NCI-H187 treated with DMSO at 0.1 percent for 48 hours (cell line): ENCODE measurements around the gene RAB35.

Source experiments
- DNase-seq: peaks from one replicate; lab custom pipeline; 2025; lab: John Stamatoyannopoulos, UW

RAB35 gene

GRCh38 chr12:120132863-120133385 lies 16.4 kb upstream of the RAB35 start:
- no peak for DNase-seq

DNA sequence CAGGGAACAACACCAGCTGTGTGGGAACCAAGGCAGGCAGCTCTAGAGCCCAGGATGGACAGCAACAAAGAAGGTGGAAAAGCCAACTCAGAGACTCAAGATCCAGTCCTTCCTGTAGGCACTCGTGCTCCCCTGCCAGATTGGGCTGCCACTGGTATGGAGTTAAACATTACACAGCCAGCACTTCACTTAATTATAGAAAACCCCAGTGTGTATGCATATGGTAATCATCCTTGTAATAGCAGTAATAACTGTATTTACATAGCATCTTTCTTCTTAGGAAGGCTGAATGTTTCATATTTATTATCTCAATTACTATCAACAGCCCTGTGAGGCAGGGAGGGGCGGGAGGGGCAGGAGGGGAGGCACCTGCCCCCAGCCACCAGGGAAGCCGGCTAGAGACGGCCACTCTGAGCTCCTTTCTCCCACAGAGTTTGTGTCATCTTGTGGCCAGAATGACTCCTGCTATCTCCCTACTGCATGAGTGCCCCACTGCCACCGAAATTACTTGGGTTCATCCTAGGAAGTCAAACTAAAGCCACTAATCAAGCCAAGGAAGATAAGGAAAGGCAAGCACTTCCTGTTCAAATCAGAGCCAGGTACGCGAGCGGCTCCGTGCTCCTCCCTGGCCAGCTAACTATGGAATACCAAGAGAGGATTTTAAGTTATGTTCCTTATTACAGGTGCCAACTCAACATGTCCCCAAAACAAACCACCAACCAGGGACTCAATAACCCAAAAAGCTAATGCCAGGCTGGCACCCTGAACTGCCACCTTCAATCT lies 15.7 kb upstream of the RAB35 start:
- DNase-seq = no peak

- no peak for DNase-seq
These were observed 14.6 kb upstream of the RAB35 start for GRCh38 chr12:120131116-120131515.

DNA sequence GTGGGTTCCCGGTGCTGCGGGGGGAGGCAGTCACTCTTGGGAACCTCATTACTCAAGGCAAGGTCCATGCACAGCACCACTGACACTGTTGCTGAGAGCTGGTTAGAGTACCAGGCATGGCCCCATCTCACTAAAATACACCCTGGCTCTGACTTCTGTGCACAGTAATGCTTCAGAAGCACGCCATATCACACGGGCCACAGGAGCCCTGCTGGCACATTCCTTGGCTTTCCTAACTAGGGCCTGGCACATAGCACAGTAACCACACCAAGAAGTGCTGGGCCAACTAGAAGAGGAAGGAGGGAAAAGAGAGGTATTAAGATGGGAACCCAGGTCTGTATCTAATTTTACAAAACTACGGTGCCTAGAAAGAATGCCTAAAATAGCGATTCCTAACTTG lies 13.5 kb upstream of the RAB35 start:
- DNase-seq = no peak

GRCh38 chr12:120126635-120127005 lies 10.1 kb upstream of the RAB35 start:
- no peak for DNase-seq

DNA sequence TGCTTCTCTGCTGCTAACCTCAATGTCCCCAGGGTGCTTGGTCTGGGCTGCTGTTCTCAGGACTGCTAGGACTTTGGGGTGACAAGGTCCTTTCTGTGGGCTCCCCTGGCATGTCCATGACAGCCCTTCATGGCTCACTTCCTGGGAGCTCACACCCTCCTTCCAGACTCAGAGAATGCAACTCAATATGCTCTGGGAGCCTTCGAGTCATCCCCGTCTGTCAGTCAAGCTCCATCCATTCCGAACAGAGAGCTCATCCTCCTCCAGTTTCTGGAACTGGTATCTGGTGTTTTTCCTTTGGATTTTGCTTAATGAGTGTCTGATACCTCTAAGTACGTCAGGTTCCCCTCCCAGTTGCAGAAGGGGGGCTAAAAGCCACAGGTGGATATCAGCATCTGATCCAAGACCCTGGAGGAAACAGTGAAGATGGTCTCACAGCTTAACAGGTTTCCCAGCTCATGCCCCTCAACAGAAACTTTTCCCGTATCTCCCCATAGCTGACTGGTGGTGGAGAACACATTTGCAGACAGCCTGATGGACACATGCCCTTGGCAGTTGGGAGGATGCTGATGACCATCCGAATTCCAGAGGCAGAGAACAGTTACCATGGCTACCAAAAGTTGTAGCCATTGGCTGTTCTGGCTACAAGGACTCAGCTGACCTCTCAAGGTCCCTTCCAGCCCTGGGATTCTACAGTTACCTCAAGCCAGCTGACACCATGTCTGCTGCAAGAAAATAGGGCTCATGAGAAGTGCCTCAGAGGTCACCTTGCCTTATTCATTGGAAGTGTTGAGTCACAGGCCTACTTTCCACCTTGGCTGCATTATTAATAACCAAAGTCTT lies 9.5 kb upstream of the RAB35 start:
- DNase-seq = no peak

GRCh38 chr12:120125029-120125428 lies 8.5 kb upstream of the RAB35 start:
- DNase-seq = no peak

DNA sequence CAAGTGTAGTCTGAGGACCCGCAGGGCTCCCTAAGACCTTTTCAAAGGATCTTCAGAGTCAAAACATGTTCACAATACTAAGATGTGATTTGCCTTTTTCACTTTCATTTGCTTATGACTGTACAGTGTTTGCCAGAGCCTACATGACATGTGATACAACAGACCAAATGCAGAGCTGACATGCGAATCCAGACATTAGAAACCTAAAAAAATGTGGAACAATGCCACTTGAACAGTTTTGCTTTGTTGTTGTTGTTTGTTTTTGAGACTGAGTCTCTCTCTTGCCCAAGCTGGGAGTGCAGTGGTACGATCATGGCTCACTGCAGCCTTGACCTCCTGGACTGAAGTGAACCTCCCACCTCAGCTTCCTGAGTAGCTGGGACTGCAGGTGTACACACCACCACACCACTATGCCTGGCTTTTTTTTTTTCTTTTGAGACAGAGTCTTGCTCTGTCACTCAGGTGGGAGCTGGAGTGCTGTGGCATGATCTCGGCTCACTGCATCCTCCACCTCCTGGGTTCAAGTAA lies 5.3 kb upstream of the RAB35 start:
- DNase-seq = no peak

- no peak for DNase-seq
These were observed 4.8 kb upstream of the RAB35 start for GRCh38 chr12:120121343-120121742.

GRCh38 chr12:120119271-120119973 lies 2.9 kb upstream of the RAB35 start:
- no peak for DNase-seq

DNA sequence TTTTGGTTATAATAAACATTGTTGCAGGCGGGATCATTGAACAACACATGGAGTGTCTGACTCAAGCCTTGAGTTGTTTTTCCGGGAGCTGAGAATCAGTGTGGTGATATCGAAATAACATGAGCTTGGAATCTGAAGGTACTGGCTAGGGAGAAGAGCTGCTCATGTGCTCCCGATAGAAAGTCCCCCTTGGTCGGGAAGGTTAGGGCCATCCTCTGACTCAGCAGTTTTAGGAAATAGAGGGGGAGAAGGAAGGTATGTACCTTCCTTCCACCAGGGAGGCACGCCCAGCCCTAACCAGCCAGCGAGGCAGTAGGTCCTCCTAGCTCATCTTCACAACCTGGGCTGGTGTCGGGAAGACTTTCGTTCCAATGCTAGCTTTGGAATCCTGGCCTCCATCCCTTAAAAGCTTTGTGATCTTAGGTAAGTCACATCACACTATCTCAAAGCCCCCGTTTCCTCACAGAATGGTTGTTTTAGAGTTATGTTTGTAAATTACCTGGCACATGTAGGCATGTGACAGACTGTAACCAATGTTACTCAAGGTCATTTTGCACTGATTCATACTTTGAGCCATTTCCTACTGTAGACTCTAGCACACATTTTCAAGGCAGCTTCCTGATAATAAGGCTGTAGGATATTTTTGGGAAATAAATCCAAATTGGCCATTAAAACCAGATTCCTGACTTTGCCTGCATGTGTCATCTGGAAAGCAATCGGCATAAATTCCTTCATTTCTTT lies 1.9 kb upstream of the RAB35 start:
- DNase-seq = no peak

GRCh38 chr12:120117961-120118320 lies 1.4 kb upstream of the RAB35 start:
- DNase-seq = no peak

DNA sequence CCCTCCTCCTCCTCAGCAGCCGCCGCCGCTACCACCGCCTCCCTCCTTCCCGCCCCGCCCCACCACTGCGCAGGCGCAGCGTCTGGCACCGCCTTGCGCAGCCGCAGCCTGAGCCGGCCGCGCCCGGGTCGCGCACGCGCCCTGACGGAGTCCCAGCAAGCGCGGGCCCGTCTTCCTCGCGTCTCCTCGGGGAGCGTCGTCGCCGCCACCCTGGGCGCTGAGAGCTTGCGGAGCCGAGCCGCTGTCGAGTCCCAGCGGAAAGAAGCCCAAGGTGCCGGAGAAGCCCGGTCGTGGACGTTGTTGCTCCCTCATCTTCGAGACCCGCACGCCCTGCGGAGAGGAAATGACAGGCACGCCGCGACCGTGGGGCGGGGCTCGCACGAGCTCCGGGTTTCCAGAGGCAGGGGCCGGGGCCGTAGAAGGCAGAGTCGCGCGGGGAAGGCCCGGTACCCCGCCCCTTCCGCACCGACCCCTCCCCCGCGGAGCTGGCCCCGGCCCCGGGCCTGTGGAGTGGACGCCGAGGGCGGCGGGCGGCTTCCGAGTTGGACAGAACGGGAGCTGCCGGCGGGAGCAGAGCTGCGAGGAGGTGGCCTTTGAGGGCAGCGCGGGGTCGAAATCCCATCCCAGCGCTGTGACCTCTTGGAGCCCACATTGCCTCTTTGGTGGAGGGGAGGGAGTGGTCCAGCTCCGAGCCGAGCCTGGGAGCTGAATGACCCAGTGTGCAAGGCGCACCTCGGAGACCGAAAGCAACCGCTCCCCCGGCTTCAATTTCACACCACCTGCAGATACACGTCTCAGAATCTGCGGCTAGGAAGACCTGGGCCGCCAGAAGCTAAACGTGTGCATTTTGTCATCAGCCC lies 469 bp upstream of the RAB35 start:
- DNase-seq = peak; percentile 75

DNA sequence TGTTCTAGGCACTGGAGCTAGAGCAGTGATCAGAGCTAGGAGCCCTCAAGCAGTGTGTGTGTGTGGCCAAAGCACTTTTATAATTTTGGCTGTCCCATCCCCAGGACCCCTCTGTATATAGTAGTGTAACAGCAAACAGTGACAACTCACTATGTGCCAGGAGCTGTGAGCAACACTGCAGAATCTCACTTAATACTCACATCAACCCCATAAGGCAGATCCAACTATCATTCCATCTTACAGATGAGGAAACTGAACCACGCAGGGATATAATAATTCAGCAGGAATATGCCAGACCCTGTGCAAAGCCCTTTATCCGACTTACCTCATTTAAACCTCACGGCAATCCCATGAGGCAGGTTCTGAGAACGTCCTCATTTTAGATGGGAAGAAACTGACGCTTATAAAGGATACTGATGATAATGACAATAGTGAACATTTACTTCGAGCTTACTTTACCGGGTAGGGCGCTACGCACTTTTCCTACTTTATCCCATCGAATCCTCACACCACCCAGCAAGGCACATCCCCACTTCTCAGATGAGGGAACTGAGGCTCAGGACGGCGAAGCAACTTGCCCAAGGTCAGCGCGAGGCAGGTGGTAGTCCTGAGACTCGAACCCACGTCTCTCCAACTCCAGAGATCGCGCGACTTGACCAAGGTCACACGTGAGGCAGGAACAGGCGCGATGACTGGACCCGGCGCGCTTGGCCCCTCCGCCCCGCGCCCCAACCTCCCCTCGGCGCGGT lies 687 bp downstream of the RAB35 start:
- no peak for DNase-seq

DNA sequence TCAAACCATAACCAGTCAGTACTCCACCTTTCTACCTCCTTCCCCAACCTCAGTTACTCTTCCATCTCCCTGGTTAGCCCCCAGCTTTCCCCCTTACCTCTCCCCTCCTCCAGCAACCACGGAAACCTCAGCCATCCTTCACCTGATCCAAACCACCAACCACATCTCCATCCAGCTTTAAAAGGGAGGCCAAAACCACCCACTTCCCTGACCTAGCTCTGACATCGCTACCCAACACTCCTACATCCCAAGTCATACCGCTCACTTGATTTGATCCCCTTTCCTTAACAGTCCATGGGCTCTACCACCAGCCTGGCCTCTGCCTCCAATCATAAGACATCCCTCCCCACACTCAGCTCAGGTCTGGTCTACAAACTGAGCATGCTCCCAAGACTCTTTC lies 1.5 kb downstream of the RAB35 start:
- DNase-seq = no peak

- DNase-seq = no peak
These were observed 5.7 kb downstream of the RAB35 start for GRCh38 chr12:120110550-120111501.

DNA sequence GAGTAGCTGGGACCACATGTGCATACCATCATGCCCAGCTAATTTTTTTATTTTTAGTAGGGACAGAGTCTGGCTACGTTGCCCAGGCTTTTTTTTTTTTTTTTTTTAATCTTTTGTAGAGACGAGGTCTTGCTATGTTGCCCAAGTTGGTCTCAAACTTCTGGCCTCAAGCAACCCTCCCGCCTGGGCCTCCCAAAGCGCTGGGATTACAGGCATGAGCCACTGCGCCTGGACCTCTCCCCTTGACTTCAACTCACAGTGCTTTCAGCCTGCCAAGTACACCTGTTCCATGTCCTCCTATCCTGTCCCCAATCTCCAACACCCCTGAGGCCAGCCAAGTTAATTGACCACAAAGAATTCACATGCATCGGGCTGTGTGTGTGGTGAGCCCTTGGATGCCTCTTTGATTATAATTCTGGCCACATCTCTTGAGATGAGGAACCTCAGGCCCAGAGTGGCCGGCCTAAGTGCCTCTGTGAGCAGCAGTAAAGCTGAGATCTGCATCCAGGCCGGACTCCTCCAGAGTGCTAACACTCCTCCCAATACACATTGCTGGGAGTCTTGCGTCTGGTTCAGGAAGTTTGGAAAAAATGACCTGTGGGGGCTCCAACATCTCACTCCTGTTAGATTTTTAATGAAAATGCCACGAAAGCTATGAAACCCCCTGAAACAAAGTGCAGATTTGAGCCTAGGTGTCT lies 6.8 kb downstream of the RAB35 start:
- DNase-seq = no peak

DNA sequence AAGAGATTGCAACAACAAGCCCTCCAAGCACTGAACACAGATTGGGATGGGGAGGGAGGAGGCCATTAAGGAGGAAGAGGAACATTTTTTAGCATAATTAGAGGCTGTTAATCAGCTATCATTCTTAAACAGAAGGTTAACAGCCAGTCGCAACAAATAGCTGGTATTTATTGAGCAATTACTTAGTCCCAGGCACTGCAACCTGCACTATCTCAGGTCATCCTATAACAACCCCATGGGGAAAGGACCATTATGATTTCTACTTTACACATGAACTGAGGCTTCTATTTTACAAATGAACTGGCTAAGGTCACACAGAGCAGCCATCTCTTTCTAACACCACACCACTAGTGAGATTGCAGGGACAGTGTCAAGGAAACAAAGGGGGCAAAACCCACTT lies 10.4 kb downstream of the RAB35 start:
- no peak for DNase-seq
